ENCODE data around the gene SUSD4.

The SUSD4 gene

GRCh38 chr1:223179280-223179679 is 184.7 kb downstream of the SUSD4 start:
- no peak for TF ChIP-seq CTCF (IDR thresholded peaks at IDR 0.05; ENCODE audit: extremely low read depth, missing control alignments)
- DNase-seq (ENCODE audit: low spot score) = no peak

GRCh38 chr1:223177681-223178080 is 186.3 kb downstream of the SUSD4 start:
- no peak for TF ChIP-seq CTCF (IDR thresholded peaks at IDR 0.05; ENCODE audit: extremely low read depth, missing control alignments)
- no peak for DNase-seq (ENCODE audit: low spot score)

- no peak for TF ChIP-seq CTCF (IDR thresholded peaks at IDR 0.05; ENCODE audit: extremely low read depth, missing control alignments)
- DNase-seq (ENCODE audit: low spot score) = no peak
Measured at GRCh38 chr1:223176437-223176836, 187.5 kb downstream of the SUSD4 start.

- no peak for DNase-seq (ENCODE audit: low spot score)
- TF ChIP-seq CTCF (IDR thresholded peaks at IDR 0.05; ENCODE audit: extremely low read depth, missing control alignments) = no peak
Measured at GRCh38 chr1:223175633-223176032, 188.3 kb downstream of the SUSD4 start.

- no peak for TF ChIP-seq CTCF (IDR thresholded peaks at IDR 0.05; ENCODE audit: extremely low read depth, missing control alignments)
- DNase-seq (ENCODE audit: low spot score) = no peak
Measured at GRCh38 chr1:223175032-223175431, 188.9 kb downstream of the SUSD4 start.

Data from GM20000 (cell line).